Neural cell (in vitro differentiated cells): ENCODE data around the gene GRK1. TPM values are rescaled to one million over a fixed set of nuclear protein-coding genes. Genes with fewer than 3 reads are reported as not detected.

Source experiments
- H2AFZ ChIP-seq: fragments of 200-600, 300-800 bp; sonication (generic), shearing (Covaris generic); 2 replicates; pipeline ENCODE4 v1.6.0; 2014; ENCODE audit warnings: low read depth, mild to moderate bottlenecking, antibody characterized with exemption, low read length, moderate library complexity
- H3F3A ChIP-seq: fragments of 200-600 bp; shearing (Covaris generic); 2 replicates; pipeline ENCODE4 v1.6.1; 2016; ENCODE audit warnings: mild to moderate bottlenecking, moderate library complexity, mixed read lengths, antibody characterized with exemption, low read length; ENCODE audit not compliant: insufficient read depth, poor library complexity, severe bottlenecking
- H3K27ac ChIP-seq: fragments of 200-600, 300-800 bp; sonication (generic), shearing (Covaris generic); 2 replicates; pipeline ENCODE4 v1.5.1; 2014; ENCODE audit warnings: mild to moderate bottlenecking, low read length, moderate library complexity
- H3K27me3 ChIP-seq: fragments of 300-800, 200-600 bp; sonication (generic), shearing (Covaris generic); 2 replicates; pipeline ENCODE4 v1.6.0; 2014; ENCODE audit warnings: mild to moderate bottlenecking, low read depth, low read length, moderate library complexity; ENCODE audit not compliant: insufficient read depth
- H3K36me3 ChIP-seq: fragments of 300-800, 200-600 bp; sonication (generic), shearing (Covaris generic); 2 replicates; pipeline ENCODE4 v1.5.1; 2014; ENCODE audit warnings: mild to moderate bottlenecking, antibody characterized with exemption, low read length, moderate library complexity; ENCODE audit not compliant: insufficient read depth
- H3K4me2 ChIP-seq: fragments of 300-800, 200-600 bp; sonication (generic), shearing (Covaris generic); 2 replicates; pipeline ENCODE4 v1.6.0; 2014; ENCODE audit warnings: mild to moderate bottlenecking, low read length
- H3K4me3 ChIP-seq: fragments of 300-800, 200-600 bp; sonication (generic), shearing (Covaris generic); 2 replicates; pipeline ENCODE4 v1.5.1; 2014; ENCODE audit warnings: mild to moderate bottlenecking, low read length, moderate library complexity
- H3K79me2 ChIP-seq: fragments of 200-600 bp; shearing (Covaris generic); replicated peaks from 2 replicates; pipeline ENCODE4 v1.6.0; 2014; ENCODE audit warnings: mild to moderate bottlenecking, low read length, moderate library complexity; ENCODE audit not compliant: insufficient read depth
- H3K9ac ChIP-seq: fragments of 300-800, 200-600 bp; sonication (generic), shearing (Covaris generic); 2 replicates; pipeline ENCODE4 v1.6.1; 2016; ENCODE audit warnings: mild to moderate bottlenecking, low read length, mixed read lengths
- H3K9me2 ChIP-seq: fragments of 200-600 bp; shearing (Covaris generic); 2 replicates; pipeline ENCODE4 v1.6.1; 2016; ENCODE audit warnings: mild to moderate bottlenecking, low read length, mixed read lengths; ENCODE audit not compliant: insufficient read depth
- H3K9me3 ChIP-seq: fragments of 200-600, 300-800 bp; sonication (generic), shearing (Covaris generic); 2 replicates; pipeline ENCODE4 v1.6.1; 2016; ENCODE audit warnings: mild to moderate bottlenecking, mixed run types, low read length, moderate library complexity, mixed read lengths
- H4K20me1 ChIP-seq: fragments of 200-600 bp; shearing (Covaris generic); 2 replicates; pipeline ENCODE4 v1.6.1; 2016; ENCODE audit warnings: mild to moderate bottlenecking, mixed run types; ENCODE audit not compliant: insufficient read depth
- CTCF ChIP-seq: fragments of 450-650 bp; IDR thresholded peaks from 2 replicates; pipeline ENCODE4 v1.5.1; 2014; ENCODE audit warnings: antibody characterized with exemption, mild to moderate bottlenecking, moderate library complexity; ENCODE audit not compliant: poor library complexity, severe bottlenecking
- EP300 ChIP-seq: fragments of 450-650 bp; conservative IDR thresholded peaks from 2 replicates; pipeline ENCODE4 v1.6.1; 2014; ENCODE audit warnings: antibody characterized with exemption, mild to moderate bottlenecking, moderate library complexity; ENCODE audit not compliant: poor library complexity, severe bottlenecking
- EZH2 ChIP-seq: fragments of 200-600, 300-800 bp; shearing (Covaris generic), sonication (generic); IDR thresholded peaks from 2 replicates; pipeline ENCODE4 v1.6.1; 2014; ENCODE audit warnings: antibody characterized with exemption, low read length, borderline replicate concordance, mild to moderate bottlenecking; ENCODE audit not compliant: insufficient read depth, poor library complexity, severe bottlenecking
- MXI1 ChIP-seq: fragments of 450-650 bp; conservative IDR thresholded peaks from 2 replicates; pipeline ENCODE4 v1.6.1; 2014; ENCODE audit warnings: antibody characterized with exemption, mild to moderate bottlenecking; ENCODE audit not compliant: poor library complexity, severe bottlenecking
- POLR2AphosphoS5 ChIP-seq: IDR thresholded peaks from 2 replicates; pipeline ENCODE4 v1.6.1; 2012
- RAD21 ChIP-seq: fragments of 450-650 bp; conservative IDR thresholded peaks from 2 replicates; pipeline ENCODE4 v1.6.1; 2014; ENCODE audit warnings: antibody characterized with exemption, mild to moderate bottlenecking, moderate library complexity
- REST ChIP-seq: IDR thresholded peaks from 2 replicates; pipeline ENCODE4 v1.6.1; 2012; ENCODE audit warnings: borderline replicate concordance
- TAF1 ChIP-seq: IDR thresholded peaks from 2 replicates; pipeline ENCODE4 v1.6.1; 2012; ENCODE audit warnings: low read depth
- polyA plus RNA-seq: library from polyadenylated mRNA; depleted of rRNA; stranded (reverse); fragments of >200 nt; gene quantifications from 2 replicates; pipeline ENCODE4 v1.2.3, GENCODE V29; 2014

GRK1 gene
- polyA plus RNA-seq, 1 donor from 2014 or later, result 0.06 TPM

GRCh38 chr13:113775451-113776145, 108.6 kb downstream of the GRK1 start:
- H3K27ac ChIP-seq, result no peak overlapping the region
- H3K4me3 ChIP-seq, result no peak overlapping the region
- no peaks in the 10 kb centered on the region for H3K79me2 ChIP-seq
- H3K9me2 ChIP-seq, result no peaks in the 10 kb centered on the region
- H2AFZ ChIP-seq, result no peak overlapping the region
- TF ChIP-seq RAD21 (no peak), EZH2 (no peak), TAF1 (no peak), MXI1 (no peak), CTCF (no peak), EP300 (no peak), POLR2AphosphoS5 (no peak)
- no peaks in the 10 kb centered on the region for H3K36me3 ChIP-seq
- H3K4me2 ChIP-seq, result no peak overlapping the region
- peaks cover 11% of the 10 kb centered on the region for H3K27me3 ChIP-seq
- H3K9ac ChIP-seq, result no peak overlapping the region
- H4K20me1 ChIP-seq, result no peaks in the 10 kb centered on the region
- no peaks in the 10 kb centered on the region for H3F3A ChIP-seq
- H3K9me3 ChIP-seq, result no peaks in the 10 kb centered on the region

- no peak overlapping the region for H3K4me3 ChIP-seq
- H3K27me3 ChIP-seq, result peaks cover 11% of the 10 kb centered on the region
- no peak overlapping the region for H3K9ac ChIP-seq
- no peak overlapping the region for H2AFZ ChIP-seq
- H3K9me3 ChIP-seq, result no peaks in the 10 kb centered on the region
- H3K9me2 ChIP-seq, result no peaks in the 10 kb centered on the region
- H3F3A ChIP-seq, result no peaks in the 10 kb centered on the region
- TF ChIP-seq RAD21 (no peak), EZH2 (no peak), CTCF (no peak), REST (no peak), MXI1 (no peak), EP300 (no peak)
- H3K27ac ChIP-seq, result no peak overlapping the region
- H4K20me1 ChIP-seq, result no peaks in the 10 kb centered on the region
- H3K4me2 ChIP-seq, result no peak overlapping the region
- no peaks in the 10 kb centered on the region for H3K79me2 ChIP-seq
- H3K36me3 ChIP-seq, result no peaks in the 10 kb centered on the region
Observed at GRCh38 chr13:113776231-113777125, 109.5 kb downstream of the GRK1 start.
